A172 (cell line): ENCODE data around the gene FSIP1. TPM values are rescaled to one million over a fixed set of nuclear protein-coding genes. Genes with fewer than 3 reads are reported as not detected.
A peak's percentile ranks its signal among the peaks of the same experiment; 100 is the strongest.

ENCODE experiments used
- DNase-seq: peaks from one replicate; pipeline ENCODE4 v3.0.0-alpha.2; 2015; ENCODE audit warnings: low spot score
- total RNA-seq: library from RNA; depleted of rRNA; stranded (reverse); fragments of >200 nt; shearing (Covaris generic); gene quantifications from 2 replicates; pipeline ENCODE4 v1.2.3, GENCODE V29; 2014

Gene FSIP1
- total RNA-seq, 1 experiment from 2014 or later: 0.41 TPM

- DNase-seq: no peak
These were observed 97.3 kb downstream of the FSIP1 start for GRCh38 chr15:39685367-39685766.

GRCh38 chr15:39684233-39684632, 98.4 kb downstream of the FSIP1 start:
- no peak for DNase-seq

- DNase-seq: no peak
These were observed 100.3 kb downstream of the FSIP1 start for GRCh38 chr15:39682366-39682765.

- DNase-seq: no peak
These were observed 101.8 kb downstream of the FSIP1 start for GRCh38 chr15:39680868-39681267.

GRCh38 chr15:39672666-39673065, 110.0 kb downstream of the FSIP1 start:
- DNase-seq: no peak

- no peak for DNase-seq
These were observed 110.5 kb downstream of the FSIP1 start for GRCh38 chr15:39672184-39672583.

- no peak for DNase-seq
These were observed 112.0 kb downstream of the FSIP1 start for GRCh38 chr15:39670687-39671086.

GRCh38 chr15:39669661-39670060, 113.0 kb downstream of the FSIP1 start:
- no peak for DNase-seq

- no peak for DNase-seq
These were observed 113.4 kb downstream of the FSIP1 start for GRCh38 chr15:39669241-39669640.

- DNase-seq: no peak
These were observed 114.2 kb downstream of the FSIP1 start for GRCh38 chr15:39668457-39668856.

GRCh38 chr15:39667382-39668127, 115.1 kb downstream of the FSIP1 start:
- no peak for DNase-seq

GRCh38 chr15:39666677-39667076, 116.0 kb downstream of the FSIP1 start:
- peak; percentile 64 for DNase-seq

GRCh38 chr15:39665629-39666250, 116.9 kb downstream of the FSIP1 start:
- no peak for DNase-seq

- no peak for DNase-seq
These were observed 118.9 kb downstream of the FSIP1 start for GRCh38 chr15:39663704-39664250.

GRCh38 chr15:39661776-39662175, 120.9 kb downstream of the FSIP1 start:
- no peak for DNase-seq

- DNase-seq: no peak
These were observed 123.9 kb downstream of the FSIP1 start for GRCh38 chr15:39658740-39659139.

GRCh38 chr15:39657668-39658067, 125.0 kb downstream of the FSIP1 start:
- peak; percentile 83 for DNase-seq

GRCh38 chr15:39657181-39657580, 125.5 kb downstream of the FSIP1 start:
- no peak for DNase-seq

GRCh38 chr15:39654304-39654703, 128.3 kb downstream of the FSIP1 start:
- DNase-seq: no peak

GRCh38 chr15:39651881-39652280, 130.8 kb downstream of the FSIP1 start:
- DNase-seq: no peak

- no peak for DNase-seq
These were observed 131.3 kb downstream of the FSIP1 start for GRCh38 chr15:39651295-39651694.

GRCh38 chr15:39649757-39650156, 132.9 kb downstream of the FSIP1 start:
- DNase-seq: no peak

- no peak for DNase-seq
These were observed 136.2 kb downstream of the FSIP1 start for GRCh38 chr15:39646425-39646824.

- no peak for DNase-seq
These were observed 136.7 kb downstream of the FSIP1 start for GRCh38 chr15:39645976-39646257.
